Mesendoderm (in vitro differentiated cells): ENCODE results near the gene MBTD1.

Source experiments
- DNase-seq: peaks from one replicate; pipeline ENCODE4 v3.0.0; 2013
- H2AK5ac ChIP-seq: 2 replicates; pipeline ENCODE4 v1.6.1; 2013; ENCODE audit warnings: low read length, inconsistent platforms
- H2BK120ac ChIP-seq: 2 replicates; pipeline ENCODE4 v1.6.1; 2013; ENCODE audit warnings: low read depth, mild to moderate bottlenecking, low read length, moderate library complexity, mixed read lengths
- H2BK15ac ChIP-seq: replicated peaks from 2 replicates; pipeline ENCODE4 v1.6.1; 2013; ENCODE audit warnings: low read depth, mild to moderate bottlenecking, moderate library complexity
- H2BK5ac ChIP-seq: 2 replicates; pipeline ENCODE4 v1.6.1; 2013; ENCODE audit warnings: low read length, inconsistent platforms
- H3K18ac ChIP-seq: 2 replicates; pipeline ENCODE4 v1.6.1; 2013; ENCODE audit warnings: mild to moderate bottlenecking, low read length, mixed read lengths
- H3K23ac ChIP-seq: one replicate; pipeline ENCODE4 v1.6.1; 2013; ENCODE audit warnings: low read length
- H3K27ac ChIP-seq: 2 replicates; pipeline ENCODE4 v1.5.1; 2013; ENCODE audit warnings: low read depth, mild to moderate bottlenecking, inconsistent platforms, low read length, moderate library complexity
- H3K27me3 ChIP-seq: 2 replicates; pipeline ENCODE4 v1.6.1; 2013; ENCODE audit warnings: low read length, control low read depth, mild to moderate bottlenecking, inconsistent platforms; ENCODE audit not compliant: insufficient read depth, poor library complexity
- H3K36me3 ChIP-seq: 2 replicates; pipeline ENCODE4 v1.6.1; 2013; ENCODE audit warnings: low read length, inconsistent platforms; ENCODE audit not compliant: control insufficient read depth, insufficient read depth
- H3K4ac ChIP-seq: one replicate; pipeline ENCODE4 v1.6.1; 2013; ENCODE audit warnings: low read depth, mild to moderate bottlenecking, low read length, moderate library complexity
- H3K4me1 ChIP-seq: 2 replicates; pipeline ENCODE4 v1.6.1; 2013; ENCODE audit warnings: low read depth, low read length, inconsistent platforms; ENCODE audit not compliant: control insufficient read depth
- H3K4me2 ChIP-seq: 2 replicates; pipeline ENCODE4 v1.6.1; 2013; ENCODE audit warnings: low read length
- H3K4me3 ChIP-seq: 2 replicates; pipeline ENCODE4 v1.5.1; 2013; ENCODE audit warnings: mild to moderate bottlenecking, low read length
- H3K56ac ChIP-seq: one replicate; pipeline ENCODE4 v1.6.1; 2013; ENCODE audit warnings: low read length
- H3K79me1 ChIP-seq: 2 replicates; pipeline ENCODE4 v1.6.1; 2013; ENCODE audit warnings: low read length, inconsistent platforms
- H3K79me2 ChIP-seq: 2 replicates; pipeline ENCODE4 v1.6.1; 2013; ENCODE audit warnings: mild to moderate bottlenecking, low read length; ENCODE audit not compliant: control insufficient read depth, insufficient read depth
- H3K9ac ChIP-seq: 2 replicates; pipeline ENCODE4 v1.6.1; 2013; ENCODE audit warnings: low read length, inconsistent platforms
- H4K5ac ChIP-seq: one replicate; pipeline ENCODE4 v1.6.1; 2013; ENCODE audit warnings: low read length
- H4K8ac ChIP-seq: one replicate; pipeline ENCODE4 v1.6.1; 2013; ENCODE audit warnings: low read depth, mild to moderate bottlenecking, control low read depth, low read length, moderate library complexity
- WGBS: extraction: QIAGEN DNeasy Blood & Tissue Kit; methylation state at CpG from one replicate; pipeline ENCODE4 v1.1.7; 2013; ENCODE audit warnings: low lambda C conversion rate, missing lambda C conversion rate; ENCODE audit not compliant: insufficient coverage; ENCODE audit errors: extremely low coverage; 5-methylcytosine and 5-hydroxymethylcytosine counted together

Gene MBTD1

GRCh38 chr17:51133365-51133764 is 126.5 kb downstream of the MBTD1 start:
- Histone ChIP-seq H3K4ac (no peak overlapping the region), H2AK5ac (no peak overlapping the region), H3K27me3 (no peaks in the 10 kb centered on the region), H3K4me1 (no peaks in the 10 kb centered on the region), H3K18ac (no peak overlapping the region), H2BK15ac (no peak overlapping the region), H2BK5ac (no peak overlapping the region), H3K27ac (no peak overlapping the region), H3K9ac (no peak overlapping the region), H2BK120ac (no peak overlapping the region), H3K4me2 (no peak overlapping the region), H3K23ac (no peak overlapping the region), H3K79me1 (no peaks in the 10 kb centered on the region), H3K79me2 (no peaks in the 10 kb centered on the region), H3K4me3 (no peak overlapping the region), H3K56ac (no peak overlapping the region), H3K36me3 (no peaks in the 10 kb centered on the region), H4K5ac (no peak overlapping the region), H4K8ac (no peak overlapping the region)
- no CpG with 5 or more reads among the region's 2 CpGs for WGBS
- no peak for DNase-seq

- Histone ChIP-seq H3K9ac (no peak overlapping the region), H2BK5ac (no peak overlapping the region), H3K23ac (no peak overlapping the region), H3K27ac (no peak overlapping the region), H3K4me2 (no peak overlapping the region), H2BK120ac (no peak overlapping the region), H4K5ac (no peak overlapping the region), H3K79me2 (no peaks in the 10 kb centered on the region), H2AK5ac (no peak overlapping the region), H3K56ac (no peak overlapping the region), H3K18ac (no peak overlapping the region), H3K27me3 (no peaks in the 10 kb centered on the region), H3K4me3 (no peak overlapping the region), H2BK15ac (no peak overlapping the region), H3K36me3 (no peaks in the 10 kb centered on the region), H3K4me1 (no peaks in the 10 kb centered on the region), H3K79me1 (no peaks in the 10 kb centered on the region), H4K8ac (no peak overlapping the region), H3K4ac (no peak overlapping the region)
- DNase-seq = no peak
Observed at GRCh38 chr17:51132964-51133319, 126.9 kb downstream of the MBTD1 start.

- H3K4me1 ChIP-seq = no peaks in the 10 kb centered on the region
- H4K8ac ChIP-seq = no peak overlapping the region
- no peak overlapping the region for H3K4ac ChIP-seq
- H3K23ac ChIP-seq = no peak overlapping the region
- H4K5ac ChIP-seq = no peak overlapping the region
- no peak overlapping the region for H2BK5ac ChIP-seq
- no peak overlapping the region for H2BK120ac ChIP-seq
- H3K27ac ChIP-seq = no peak overlapping the region
- H3K27me3 ChIP-seq = no peaks in the 10 kb centered on the region
- no peaks in the 10 kb centered on the region for H3K79me1 ChIP-seq
- H2AK5ac ChIP-seq = no peak overlapping the region
- H3K56ac ChIP-seq = no peak overlapping the region
- no peaks in the 10 kb centered on the region for H3K79me2 ChIP-seq
- no CpG with 5 or more reads among the region's 3 CpGs for WGBS
- H3K36me3 ChIP-seq = no peaks in the 10 kb centered on the region
- H3K18ac ChIP-seq = no peak overlapping the region
- no peak overlapping the region for H3K4me2 ChIP-seq
- DNase-seq = peak; percentile 57
- H2BK15ac ChIP-seq = no peak overlapping the region
- no peak overlapping the region for H3K4me3 ChIP-seq
- no peak overlapping the region for H3K9ac ChIP-seq
Observed at GRCh38 chr17:51128076-51128475, 131.8 kb downstream of the MBTD1 start.
